Keratinocyte (primary cell): ENCODE results near the gene NHLRC2. TPM values are rescaled to one million over a fixed set of nuclear protein-coding genes. Genes with fewer than 3 reads are reported as not detected.

Source experiments
- DNase-seq: peaks from one replicate; pipeline ENCODE4 v3.0.0-alpha.2; 2011; ENCODE audit warnings: low read depth, missing footprints, low spot score
- FAIRE-seq: peaks from 2 replicates; lab custom pipeline; 2011; peaks lifted over from hg19 to GRCh38; lab: Jason Lieb, UNC
- H2AFZ ChIP-seq: 2 replicates; pipeline ENCODE4 v1.6.0; 2012; ENCODE audit warnings: low read length, control low read depth, inconsistent platforms; ENCODE audit not compliant: control insufficient read depth
- H3K27ac ChIP-seq: 2 replicates; pipeline ENCODE4 v1.5.1; 2011; ENCODE audit warnings: low read length; ENCODE audit not compliant: control insufficient read depth, insufficient read depth
- H3K27me3 ChIP-seq: 3 replicates; pipeline ENCODE4 v1.6.0; 2011; ENCODE audit warnings: low read length; ENCODE audit not compliant: control insufficient read depth, insufficient read depth; ENCODE audit errors: extremely low read depth
- H3K36me3 ChIP-seq, 2 experiments: 2 replicates in 1 of 2; 3 replicates in 1 of 2; pipeline ENCODE4 v1.5.1; 2011; ENCODE audit warnings: low read length in 2 of 2, mild to moderate bottlenecking in 1 of 2; ENCODE audit not compliant: control insufficient read depth in 2 of 2, insufficient read depth in 2 of 2; ENCODE audit errors: extremely low read depth in 1 of 2
- H3K4me1 ChIP-seq: 3 replicates; pipeline ENCODE4 v1.5.1; 2011; ENCODE audit warnings: low read length; ENCODE audit not compliant: control insufficient read depth, insufficient read depth; ENCODE audit errors: extremely low read depth
- H3K4me2 ChIP-seq: 3 replicates; pipeline ENCODE4 v1.6.0; 2011; ENCODE audit warnings: low read depth, low read length; ENCODE audit not compliant: control insufficient read depth, insufficient read depth; ENCODE audit errors: extremely low read depth
- H3K4me3 ChIP-seq, 3 experiments: fragments of 200-600 bp in 1 of 3; sonication (generic) in 1 of 3; 2 replicates in 2 of 3; 3 replicates in 1 of 3; pipeline ENCODE4 v1.5.1; 2011 to 2016; ENCODE audit warnings: low read length in 3 of 3, mild to moderate bottlenecking in 3 of 3, control low read depth in 2 of 3, inconsistent platforms in 1 of 3, low read depth in 1 of 3, mixed read lengths in 1 of 3, mixed run types in 1 of 3, moderate library complexity in 1 of 3; ENCODE audit not compliant: control insufficient read depth in 2 of 3, insufficient read depth in 2 of 3; ENCODE audit errors: extremely low read depth in 1 of 3
- H3K79me2 ChIP-seq: 2 replicates; pipeline ENCODE4 v1.6.0; 2012; ENCODE audit warnings: low read length; ENCODE audit not compliant: control insufficient read depth, insufficient read depth
- H3K9ac ChIP-seq: 3 replicates; pipeline ENCODE4 v1.6.0; 2011; ENCODE audit warnings: low read length; ENCODE audit not compliant: control insufficient read depth, insufficient read depth; ENCODE audit errors: extremely low read depth
- H3K9me1 ChIP-seq: 3 replicates; pipeline ENCODE4 v1.6.0; 2011; ENCODE audit warnings: low read length; ENCODE audit not compliant: control insufficient read depth, insufficient read depth; ENCODE audit errors: extremely low read depth
- H3K9me3 ChIP-seq: 2 replicates; pipeline ENCODE4 v1.5.1; 2012; ENCODE audit warnings: low read depth, low read length; ENCODE audit not compliant: control insufficient read depth
- H4K20me1 ChIP-seq: 3 replicates; pipeline ENCODE4 v1.6.0; 2011; ENCODE audit warnings: low read length; ENCODE audit not compliant: control insufficient read depth, insufficient read depth; ENCODE audit errors: extremely low read depth
- CTCF ChIP-seq, 3 experiments: IDR thresholded peaks in 1 of 3; conservative IDR thresholded peaks in 1 of 3; optimal IDR thresholded peaks in 1 of 3; 2 replicates in 2 of 3; 3 replicates in 1 of 3; pipeline versions ENCODE3 to v1.5.1; 2011; ENCODE audit warnings: low read length in 3 of 3, mild to moderate bottlenecking in 3 of 3, moderate library complexity in 2 of 3, control low read depth in 1 of 3, inconsistent platforms in 1 of 3; ENCODE audit not compliant: insufficient read depth in 2 of 3; ENCODE audit errors: extremely low read depth in 1 of 3
- EZH2 ChIP-seq: IDR thresholded peaks from one replicate; pipeline ENCODE4 v1.6.1; 2012; ENCODE audit warnings: inconsistent platforms, mild to moderate bottlenecking, low read length, moderate library complexity
- dilution Hi-C: fragments of 300-500 bp; cut with MboI; formaldehyde crosslinking; loops from one replicate; pipeline ENCODE4 v1.7.0; 2020; ENCODE audit warnings: low sequenced_read_pairs; ENCODE audit not compliant: extremely low pct_ligation_motif_present
- polyA plus RNA-seq, 5 experiments: library from polyadenylated mRNA; depleted of rRNA in 3 of 5; stranded (reverse) in 3 of 5; stranded (forward) in 1 of 5; unstranded in 1 of 5; fragments of >200 nt; gene quantifications; 1 replicate in 1 of 5; 2 replicates in 3 of 5; 3 replicates in 1 of 5; pipeline versions ENCODE4 v1.2.1 to v1.2.3, GENCODE V29; 2011 to 2012; ENCODE audit warnings: missing spikeins in 2 of 5, low read depth in 1 of 5, low replicate concordance in 1 of 5

The NHLRC2 gene
- polyA plus RNA-seq, 1 donor (not counting 4 experiments of a cell fraction or from before 2014, with no cell fraction given) = 7.5 TPM

GRCh38 chr10:113921561-113922370, 67.3 kb downstream of the NHLRC2 start:
- Histone ChIP-seq H3K27me3 (no peaks in the 10 kb centered on the region), H3K27ac (no peak overlapping the region), H3K79me2 (no peaks in the 10 kb centered on the region), H3K9ac (no peak overlapping the region), H3K4me1 (peaks cover 7% of the 10 kb centered on the region), H3K4me2 (no peak overlapping the region), H3K4me3 (no peak overlapping the region), H3K36me3 (no peaks in the 10 kb centered on the region), H3K9me3 (no peaks in the 10 kb centered on the region), H3K9me1 (no peaks in the 10 kb centered on the region), H4K20me1 (no peaks in the 10 kb centered on the region), H2AFZ (no peak overlapping the region)
- DNase-seq (no peak), FAIRE-seq (no peak)
- dilution Hi-C loops = no loop called here
- TF ChIP-seq CTCF (optimal IDR thresholded peaks at IDR 0.05 in 1 of 3, IDR thresholded peaks at IDR 0.05 in 1 of 3, conservative IDR thresholded peaks at IDR 0.05 in 1 of 3; ENCODE audit: extremely low read depth in 1 of 3, insufficient read depth in 2 of 3, low read length in 3 of 3) = no peak
- no peak for TF ChIP-seq EZH2

DNA sequence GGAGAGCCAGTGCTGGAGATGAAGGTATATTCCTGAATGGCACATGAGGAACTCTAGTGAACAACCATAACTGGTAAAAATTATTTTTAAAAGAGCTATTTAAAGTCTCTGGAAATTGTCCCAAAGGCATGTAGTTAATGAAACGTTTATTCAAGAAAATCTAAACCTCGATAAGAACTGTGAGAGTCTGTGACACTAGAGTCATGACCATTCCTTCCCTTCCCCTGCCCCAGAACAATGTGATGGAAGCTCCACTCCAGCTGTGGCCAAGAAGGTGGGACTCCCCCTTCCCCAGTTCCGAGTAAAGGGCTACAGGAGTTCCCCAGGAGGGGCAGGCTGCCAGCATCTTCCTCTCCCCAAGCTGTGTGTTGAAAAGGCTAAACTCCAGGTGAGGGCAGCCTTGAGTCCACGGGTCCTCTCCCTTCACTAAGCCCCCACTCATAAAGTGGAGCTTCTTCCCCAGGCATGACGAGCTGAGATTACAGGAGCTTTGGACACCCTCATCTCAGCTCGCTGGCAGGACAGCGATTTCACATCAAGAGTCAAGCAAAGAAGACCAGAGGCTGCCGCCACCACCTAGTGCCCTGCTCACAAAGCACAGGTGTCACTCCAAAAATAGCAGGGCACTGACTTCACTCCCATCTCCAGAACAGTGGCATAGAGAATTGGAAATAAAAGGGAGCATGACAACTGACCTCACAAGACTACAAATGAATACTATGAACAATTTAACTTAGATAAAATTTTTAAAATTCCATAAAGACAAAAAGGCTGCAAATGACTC, 68.5 kb downstream of the NHLRC2 start:
- FAIRE-seq (no peak), DNase-seq (no peak)
- TF ChIP-seq EZH2 = no peak
- peak in 1 of 3 experiments; percentile 18 for TF ChIP-seq CTCF (optimal IDR thresholded peaks at IDR 0.05 in 1 of 3, IDR thresholded peaks at IDR 0.05 in 1 of 3, conservative IDR thresholded peaks at IDR 0.05 in 1 of 3; ENCODE audit: extremely low read depth in 1 of 3, insufficient read depth in 2 of 3, low read length in 3 of 3)
- no peak overlapping the region for H3K27ac ChIP-seq
- H3K27me3 ChIP-seq = no peaks in the 10 kb centered on the region
- peaks cover 7% of the 10 kb centered on the region for H3K4me1 ChIP-seq
- no peak overlapping the region for H3K9ac ChIP-seq
- no peak overlapping the region for H3K4me3 ChIP-seq
- H3K4me2 ChIP-seq = no peak overlapping the region
- no peaks in the 10 kb centered on the region for H3K36me3 ChIP-seq
- H4K20me1 ChIP-seq = no peaks in the 10 kb centered on the region
- no peaks in the 10 kb centered on the region for H3K9me1 ChIP-seq
- no peak overlapping the region for H2AFZ ChIP-seq
- H3K9me3 ChIP-seq = no peaks in the 10 kb centered on the region
- dilution Hi-C loops = no loop called here
- H3K79me2 ChIP-seq = no peaks in the 10 kb centered on the region
